HepG2 (cell line): ENCODE measurements around the gene PERCC1. TPM values are rescaled to one million over a fixed set of nuclear protein-coding genes. Genes with fewer than 3 reads are reported as not detected.

ENCODE experiments used
- AKAP8 ChIP-seq: sonication (generic); formaldehyde crosslinking; IDR thresholded peaks from 2 replicates; pipeline ENCODE4 v1.5.1; 2020; ENCODE audit warnings: mild to moderate bottlenecking, missing genetic modification reagents
- ESRRA ChIP-seq: sonication (generic); formaldehyde crosslinking; IDR thresholded peaks from 2 replicates; pipeline ENCODE4 v1.5.1; 2020; ENCODE audit warnings: mild to moderate bottlenecking, low read depth, missing genetic modification reagents
- NR1H2 ChIP-seq: sonication (generic); formaldehyde crosslinking; IDR thresholded peaks from 2 replicates; pipeline ENCODE4 v1.8.1; 2022; ENCODE audit warnings: low read depth, missing genetic modification reagents, borderline replicate concordance
- ONECUT2 ChIP-seq: sonication (generic); formaldehyde crosslinking; IDR thresholded peaks from 2 replicates; pipeline ENCODE4 v1.4.0; 2020; ENCODE audit warnings: missing genetic modification reagents
- PHB2 ChIP-seq: fragments of 450-650 bp; IDR thresholded peaks from 2 replicates; pipeline ENCODE4 v1.6.1; 2018; ENCODE audit not compliant: partially characterized antibody
- RARA ChIP-seq: IDR thresholded peaks from 2 replicates; pipeline ENCODE4 v1.6.1; 2016; ENCODE audit warnings: missing genetic modification reagents, missing compliant biosample characterization
- SALL2 ChIP-seq: sonication (generic); formaldehyde crosslinking; IDR thresholded peaks from 2 replicates; pipeline ENCODE4 v1.8.1; 2023; ENCODE audit warnings: mild to moderate bottlenecking, missing genetic modification reagents, inconsistent platforms
- SNRNP70 ChIP-seq: fragments of 200-400 bp; formaldehyde crosslinking; IDR thresholded peaks from 2 replicates; pipeline ENCODE4 v1.6.1; 2017; ENCODE audit warnings: mild to moderate bottlenecking, low read depth, low read length, moderate library complexity
- STAT6 ChIP-seq: sonication (generic); formaldehyde crosslinking; IDR thresholded peaks from 2 replicates; pipeline ENCODE4 v1.4.0; 2020; ENCODE audit warnings: missing genetic modification reagents, mild to moderate bottlenecking, borderline replicate concordance
- ZMAT5 ChIP-seq: sonication (generic); formaldehyde crosslinking; IDR thresholded peaks from 2 replicates; pipeline ENCODE4 v1.5.0; 2020; ENCODE audit warnings: mild to moderate bottlenecking, low read depth, missing genetic modification reagents, borderline replicate concordance
- ZNF749 ChIP-seq: sonication (generic); formaldehyde crosslinking; IDR thresholded peaks from 2 replicates; pipeline ENCODE4 v1.8.0; 2022; ENCODE audit warnings: mild to moderate bottlenecking, missing genetic modification reagents, moderate library complexity, borderline replicate concordance
- ZSCAN12 ChIP-seq: sonication (generic); formaldehyde crosslinking; IDR thresholded peaks from 2 replicates; pipeline ENCODE4 v1.9.0; 2021; ENCODE audit warnings: mild to moderate bottlenecking, missing genetic modification reagents
- polyA plus RNA-seq, 8 experiments: library from polyadenylated mRNA; depleted of rRNA in 3 of 8; stranded (reverse) in 7 of 8; unstranded in 1 of 8; fragments of >200 nt; fragmentation: Illumina TruSeq in 4 of 8; extraction: Trizol in 4 of 8; gene quantifications; 2 replicates each; pipeline versions ENCODE4 v1.2.1 to v1.2.3, GENCODE V29; 2011 to 2016; ENCODE audit warnings: low read depth in 4 of 8, missing spikeins in 1 of 8, mixed read lengths in 1 of 8; ENCODE audit not compliant: insufficient read depth in 1 of 8
- total RNA-seq, 5 experiments: library from RNA; depleted of rRNA; stranded (reverse); fragments of >200 nt; fragmentation: Illumina TruSeq; extraction: Trizol; gene quantifications; 2 replicates each; pipeline ENCODE4 v1.2.3, GENCODE V29; 2016; ENCODE audit warnings: low read depth in 1 of 5
- TF ChIP-seq, protein P1 (sequence below): sonication (generic); formaldehyde crosslinking; IDR thresholded peaks from 2 replicates; pipeline ENCODE4 v1.4.0; 2020; ENCODE audit warnings: mild to moderate bottlenecking, missing genetic modification reagents, borderline replicate concordance
- TF ChIP-seq, protein P2 (sequence below): sonication (generic); formaldehyde crosslinking; IDR thresholded peaks from 2 replicates; pipeline ENCODE4 v1.9.0; 2021; ENCODE audit warnings: missing genetic modification reagents, mild to moderate bottlenecking, borderline replicate concordance
- TF ChIP-seq, protein P3 (sequence below), 2 experiments: sonication (generic) in 1 of 2; formaldehyde crosslinking in 1 of 2; IDR thresholded peaks; 2 replicates each; pipeline versions ENCODE4 v1.6.1 to v1.9.0; 2014 to 2022; ENCODE audit warnings: antibody characterized with exemption in 1 of 2, borderline replicate concordance in 1 of 2, inconsistent platforms in 1 of 2, low read depth in 1 of 2, missing genetic modification reagents in 1 of 2

The PERCC1 gene
- total and polyA plus RNA-seq, 2 of the 13 experiments (the other 11 are each of a cell fraction or from before 2014, with no cell fraction given), result 0.15 TPM; not detected in 1

DNA sequence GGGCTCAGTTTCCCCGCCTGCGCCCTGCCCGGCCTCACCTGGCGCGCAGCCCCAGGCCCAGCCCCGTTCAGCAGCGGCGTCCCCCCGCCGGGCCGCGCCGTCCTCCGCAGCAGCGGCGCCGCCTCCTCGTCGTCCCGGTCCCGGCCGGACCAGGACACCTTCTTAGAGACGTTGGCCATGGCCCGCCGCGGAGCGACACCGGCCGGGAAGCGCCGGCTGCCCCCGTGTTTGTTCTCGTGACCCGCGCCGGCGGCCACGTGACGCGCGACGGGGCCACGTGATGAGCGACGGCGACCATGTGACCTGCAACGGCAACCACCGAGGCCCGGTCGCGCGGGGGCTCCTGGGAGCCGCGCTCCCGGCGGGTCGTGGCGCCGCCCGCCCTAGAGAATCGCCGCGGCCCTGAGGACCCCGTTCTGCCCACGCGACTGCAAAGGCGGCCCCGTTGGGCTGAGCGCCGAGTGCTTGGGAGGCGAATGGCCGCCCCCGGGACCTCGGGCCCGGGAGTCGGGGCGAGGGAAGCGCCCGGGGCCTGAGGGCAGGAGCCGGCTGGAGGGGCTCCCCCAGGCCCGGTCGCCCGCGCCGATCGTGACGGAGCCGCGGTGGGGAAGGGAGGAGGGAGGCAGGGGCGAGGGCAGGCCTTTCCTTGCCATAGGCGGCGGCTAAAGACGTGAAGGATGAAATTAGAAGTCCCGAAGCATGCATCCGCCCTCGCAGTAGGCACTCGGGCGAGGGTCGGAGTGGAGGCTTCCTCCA is 44.1 kb downstream of the PERCC1 start, which contains the start of gene CLCN7 (continued):
- TF ChIP-seq, protein P1, sequence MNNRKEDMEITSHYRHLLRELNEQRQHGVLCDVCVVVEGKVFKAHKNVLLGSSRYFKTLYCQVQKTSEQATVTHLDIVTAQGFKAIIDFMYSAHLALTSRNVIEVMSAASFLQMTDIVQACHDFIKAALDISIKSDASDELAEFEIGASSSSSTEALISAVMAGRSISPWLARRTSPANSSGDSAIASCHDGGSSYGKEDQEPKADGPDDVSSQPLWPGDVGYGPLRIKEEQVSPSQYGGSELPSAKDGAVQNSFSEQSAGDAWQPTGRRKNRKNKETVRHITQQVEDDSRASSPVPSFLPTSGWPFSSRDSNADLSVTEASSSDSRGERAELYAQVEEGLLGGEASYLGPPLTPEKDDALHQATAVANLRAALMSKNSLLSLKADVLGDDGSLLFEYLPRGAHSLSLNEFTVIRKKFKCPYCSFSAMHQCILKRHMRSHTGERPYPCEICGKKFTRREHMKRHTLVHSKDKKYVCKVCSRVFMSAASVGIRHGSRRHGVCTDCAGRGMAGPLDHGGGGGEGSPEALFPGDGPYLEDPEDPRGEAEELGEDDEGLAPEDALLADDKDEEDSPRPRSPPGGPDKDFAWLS (CRISPR knock-in tag), result no peak
- TF ChIP-seq ZSCAN12 (CRISPR knock-in tag) (peak; percentile 67; the same call in 1 of the 2 replicates), ZNF749 (CRISPR knock-in tag) (peak; percentile 98), PHB2 (no peak), SNRNP70 (no peak), STAT6 (CRISPR knock-in tag) (no peak; the same call in 1 of the 2 replicates), NR1H2 (CRISPR knock-in tag) (peak; percentile 85), ZMAT5 (CRISPR knock-in tag) (no peak), AKAP8 (CRISPR knock-in tag) (peak; percentile 38; the same call in 1 of the 2 replicates), ONECUT2 (CRISPR knock-in tag) (no peak), RARA (CRISPR knock-in tag) (peak; percentile 55), ESRRA (CRISPR knock-in tag) (peak; percentile 75; the same call in 1 of the 2 replicates), SALL2 (CRISPR knock-in tag) (peak; percentile 75)
- TF ChIP-seq, protein P2, sequence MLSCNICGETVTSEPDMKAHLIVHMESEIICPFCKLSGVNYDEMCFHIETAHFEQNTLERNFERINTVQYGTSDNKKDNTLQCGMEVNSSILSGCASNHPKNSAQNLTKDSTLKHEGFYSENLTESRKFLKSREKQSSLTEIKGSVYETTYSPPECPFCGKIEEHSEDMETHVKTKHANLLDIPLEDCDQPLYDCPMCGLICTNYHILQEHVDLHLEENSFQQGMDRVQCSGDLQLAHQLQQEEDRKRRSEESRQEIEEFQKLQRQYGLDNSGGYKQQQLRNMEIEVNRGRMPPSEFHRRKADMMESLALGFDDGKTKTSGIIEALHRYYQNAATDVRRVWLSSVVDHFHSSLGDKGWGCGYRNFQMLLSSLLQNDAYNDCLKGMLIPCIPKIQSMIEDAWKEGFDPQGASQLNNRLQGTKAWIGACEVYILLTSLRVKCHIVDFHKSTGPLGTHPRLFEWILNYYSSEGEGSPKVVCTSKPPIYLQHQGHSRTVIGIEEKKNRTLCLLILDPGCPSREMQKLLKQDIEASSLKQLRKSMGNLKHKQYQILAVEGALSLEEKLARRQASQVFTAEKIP (CRISPR knock-in tag), result no peak
- TF ChIP-seq, protein P3, sequence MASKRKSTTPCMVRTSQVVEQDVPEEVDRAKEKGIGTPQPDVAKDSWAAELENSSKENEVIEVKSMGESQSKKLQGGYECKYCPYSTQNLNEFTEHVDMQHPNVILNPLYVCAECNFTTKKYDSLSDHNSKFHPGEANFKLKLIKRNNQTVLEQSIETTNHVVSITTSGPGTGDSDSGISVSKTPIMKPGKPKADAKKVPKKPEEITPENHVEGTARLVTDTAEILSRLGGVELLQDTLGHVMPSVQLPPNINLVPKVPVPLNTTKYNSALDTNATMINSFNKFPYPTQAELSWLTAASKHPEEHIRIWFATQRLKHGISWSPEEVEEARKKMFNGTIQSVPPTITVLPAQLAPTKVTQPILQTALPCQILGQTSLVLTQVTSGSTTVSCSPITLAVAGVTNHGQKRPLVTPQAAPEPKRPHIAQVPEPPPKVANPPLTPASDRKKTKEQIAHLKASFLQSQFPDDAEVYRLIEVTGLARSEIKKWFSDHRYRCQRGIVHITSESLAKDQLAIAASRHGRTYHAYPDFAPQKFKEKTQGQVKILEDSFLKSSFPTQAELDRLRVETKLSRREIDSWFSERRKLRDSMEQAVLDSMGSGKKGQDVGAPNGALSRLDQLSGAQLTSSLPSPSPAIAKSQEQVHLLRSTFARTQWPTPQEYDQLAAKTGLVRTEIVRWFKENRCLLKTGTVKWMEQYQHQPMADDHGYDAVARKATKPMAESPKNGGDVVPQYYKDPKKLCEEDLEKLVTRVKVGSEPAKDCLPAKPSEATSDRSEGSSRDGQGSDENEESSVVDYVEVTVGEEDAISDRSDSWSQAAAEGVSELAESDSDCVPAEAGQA (IDR thresholded peaks at IDR 0.05; ENCODE audit: low read depth), result no peak
- TF ChIP-seq, protein P3 (CRISPR knock-in tag; IDR thresholded peaks at IDR 0.05; ENCODE audit: borderline replicate concordance), result peak; percentile 91; the same call in 1 of the 2 replicates
